GM18520 (cell line): Measurements from ENCODE around the gene MYO1H.

Experiments
- ATAC-seq: cut with Tn5 transposase; IDR thresholded peaks from one replicate; pipeline ENCODE4 v1.9.1; 2021; ENCODE audit not compliant: unreplicated experiment

The MYO1H gene

DNA sequence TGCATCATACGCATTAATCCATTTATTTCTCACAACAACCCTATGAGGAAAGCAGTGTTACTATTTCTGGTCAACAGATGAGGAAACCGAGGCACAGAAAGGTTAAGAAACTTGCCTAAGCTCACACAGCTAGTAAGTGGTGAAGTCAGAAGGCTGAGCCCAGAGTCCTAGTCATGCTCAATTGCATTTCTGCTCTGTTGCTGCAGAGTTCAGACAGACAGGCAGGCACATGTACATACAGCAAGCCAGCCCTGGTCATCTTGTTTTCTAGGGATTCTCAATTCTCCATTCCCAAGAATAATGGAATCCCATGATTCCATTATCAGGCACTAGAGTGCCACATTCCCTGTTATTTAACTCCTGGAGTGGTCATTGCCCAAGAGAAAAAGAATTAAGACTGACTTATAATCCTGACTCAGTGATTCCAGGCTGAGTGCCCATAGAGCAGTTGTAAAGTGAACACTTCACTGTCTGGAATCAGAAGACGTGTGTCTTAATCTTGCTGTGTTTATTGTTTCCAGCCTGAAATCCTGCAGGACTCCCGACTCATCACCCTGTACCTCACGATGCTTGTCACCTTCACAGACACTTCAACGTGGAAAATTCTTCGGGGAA is 140.5 kb downstream of the MYO1H start:
- no peak for ATAC-seq

DNA sequence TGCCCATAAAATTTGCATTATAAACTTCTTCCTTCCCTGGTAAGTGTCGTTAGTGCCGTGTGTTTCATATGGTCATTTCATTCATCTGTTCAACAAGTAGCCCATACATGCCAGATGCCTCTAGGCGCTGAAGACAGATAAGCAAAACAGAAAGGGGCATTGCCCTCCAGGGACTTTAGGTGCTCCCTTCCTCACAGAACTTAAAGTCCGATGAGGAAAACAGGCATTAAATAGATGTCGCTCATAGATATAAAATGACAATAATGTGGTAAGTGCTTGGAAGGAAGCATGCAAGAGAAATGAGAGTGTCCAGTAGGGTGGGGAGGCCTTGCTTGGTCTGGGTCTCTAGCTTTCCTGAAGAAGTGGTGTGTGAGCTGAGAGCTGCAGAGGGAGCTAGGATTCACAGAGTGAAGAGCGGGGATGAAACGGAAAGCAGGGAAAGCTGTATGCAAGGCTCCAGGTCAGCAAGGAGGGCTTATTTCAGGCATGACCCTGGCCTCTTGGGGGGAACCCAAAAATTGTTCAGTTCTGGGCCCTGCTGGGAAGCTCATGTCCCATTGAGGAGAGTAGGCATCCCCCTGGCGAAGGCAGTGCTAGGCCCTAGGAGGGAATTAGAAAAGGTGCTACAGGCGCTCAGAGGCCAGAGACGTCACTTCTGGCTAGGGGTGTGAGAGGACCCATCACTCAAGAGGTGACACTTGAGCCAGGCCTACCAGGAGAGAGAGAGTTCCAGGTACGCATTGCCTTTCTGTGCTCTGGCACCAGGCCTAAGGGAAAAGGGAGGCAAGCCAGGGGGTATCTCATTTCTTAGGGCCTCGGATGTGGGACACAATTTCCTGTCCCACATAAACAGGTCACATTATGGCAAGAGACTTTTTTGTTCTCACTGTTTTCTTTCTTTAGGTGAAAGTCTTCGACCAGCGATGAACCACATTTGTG is 141.6 kb downstream of the MYO1H start:
- no peak for ATAC-seq

DNA sequence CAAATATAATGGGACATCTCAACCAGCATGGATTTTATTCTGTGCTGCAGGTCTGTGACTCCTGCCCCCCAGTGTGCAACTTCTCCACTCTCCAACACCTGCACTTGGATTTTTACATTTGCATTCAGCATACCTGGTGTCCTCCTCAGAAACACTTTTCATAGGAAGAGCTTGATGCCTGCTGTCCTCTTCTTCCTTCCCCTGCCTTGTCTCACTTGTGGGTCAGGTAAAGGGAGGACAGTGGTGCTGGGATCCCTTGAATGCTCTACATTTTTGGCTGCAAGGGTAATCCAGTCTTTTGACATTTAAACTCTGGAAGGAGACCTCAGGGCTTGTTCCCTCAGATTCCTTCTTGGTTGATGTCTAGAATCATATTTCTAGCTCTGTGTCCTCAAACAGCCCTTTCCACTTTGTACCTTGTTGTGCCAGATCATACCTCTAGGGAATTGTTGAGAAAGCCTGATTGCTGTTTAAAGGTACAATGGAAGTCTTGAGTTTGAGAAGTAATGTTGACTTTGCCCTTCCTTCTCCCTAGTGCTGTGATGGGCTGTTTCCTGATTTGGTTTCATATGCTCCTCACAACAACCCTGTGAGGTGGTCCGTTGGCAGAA is 142.4 kb downstream of the MYO1H start:
- no peak for ATAC-seq

DNA sequence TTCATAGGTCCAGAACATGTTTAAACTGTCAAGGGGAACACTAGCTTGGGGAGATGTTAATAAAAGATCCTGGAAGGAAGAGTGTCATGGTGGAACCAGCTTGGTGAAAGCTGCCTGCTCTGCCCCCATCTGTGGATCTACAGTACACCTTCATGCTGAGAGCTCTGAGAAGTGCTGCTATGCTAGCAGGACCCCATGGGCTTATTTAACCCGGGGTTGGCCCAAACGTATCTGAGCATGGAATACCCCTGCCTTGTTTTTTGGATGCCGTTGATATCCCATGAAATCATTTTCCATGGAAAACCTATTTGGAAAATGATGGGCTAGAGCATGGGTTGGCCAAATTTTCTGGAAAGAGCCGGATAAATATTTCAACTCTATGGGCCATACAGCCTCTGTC is 144.0 kb downstream of the MYO1H start:
- ATAC-seq: no peak

DNA sequence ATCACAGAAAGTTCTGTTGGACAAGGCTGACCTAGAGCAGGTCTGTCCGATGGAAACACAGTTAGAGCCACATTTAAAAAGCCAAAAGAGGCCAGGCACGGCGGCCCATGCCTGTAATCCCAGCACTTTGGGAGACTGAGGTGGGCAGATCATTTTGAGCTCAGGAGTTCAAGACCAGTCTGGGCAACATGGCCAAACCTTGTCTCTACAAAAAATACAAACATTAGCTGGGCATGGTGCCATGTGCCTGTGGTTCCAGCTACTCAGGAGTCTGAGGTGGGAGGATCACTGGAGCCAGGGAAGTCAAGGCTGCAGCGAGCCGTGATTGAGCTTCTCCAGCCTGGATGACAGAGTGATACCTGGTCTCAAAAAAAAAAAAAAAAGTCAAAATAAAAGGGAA is 144.7 kb downstream of the MYO1H start:
- ATAC-seq: no peak

DNA sequence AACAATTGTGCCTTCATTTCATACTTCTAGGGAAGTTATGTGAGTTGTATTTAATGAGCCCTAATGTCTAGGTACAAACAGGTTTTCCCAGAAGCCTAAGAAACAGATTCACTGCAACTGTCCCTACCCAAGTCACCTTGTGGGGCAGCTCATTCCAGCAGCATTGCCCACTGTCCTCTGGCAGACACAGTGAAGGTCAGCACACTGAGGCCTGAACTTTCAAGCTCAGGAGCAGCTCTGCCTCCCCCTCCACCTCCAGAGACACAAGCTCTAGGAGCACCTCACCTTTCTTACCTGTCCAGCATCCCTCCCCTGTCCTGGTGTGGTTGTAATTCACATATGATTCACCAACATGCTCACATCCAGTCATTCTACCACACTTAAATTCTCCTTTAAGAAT is 145.4 kb downstream of the MYO1H start:
- no peak for ATAC-seq

DNA sequence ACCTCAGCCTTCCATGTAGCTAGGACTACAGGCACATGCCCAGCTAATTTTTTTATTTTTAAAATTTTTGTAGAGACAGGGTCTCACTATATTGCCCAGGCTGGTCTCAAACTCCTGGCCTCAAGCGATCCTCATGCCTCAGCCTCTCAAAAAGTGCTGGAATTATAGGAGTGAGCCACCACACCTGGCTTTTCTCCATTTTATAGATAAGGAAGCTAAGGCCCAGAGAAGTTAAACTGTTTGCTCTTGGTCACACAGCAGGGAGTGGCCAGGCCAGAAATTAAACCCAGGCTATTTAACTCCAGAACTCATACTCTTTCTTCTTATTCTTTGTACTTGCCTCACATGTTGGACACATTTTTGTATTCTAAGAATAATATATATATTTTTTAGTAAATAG is 146.2 kb downstream of the MYO1H start:
- ATAC-seq: no peak

DNA sequence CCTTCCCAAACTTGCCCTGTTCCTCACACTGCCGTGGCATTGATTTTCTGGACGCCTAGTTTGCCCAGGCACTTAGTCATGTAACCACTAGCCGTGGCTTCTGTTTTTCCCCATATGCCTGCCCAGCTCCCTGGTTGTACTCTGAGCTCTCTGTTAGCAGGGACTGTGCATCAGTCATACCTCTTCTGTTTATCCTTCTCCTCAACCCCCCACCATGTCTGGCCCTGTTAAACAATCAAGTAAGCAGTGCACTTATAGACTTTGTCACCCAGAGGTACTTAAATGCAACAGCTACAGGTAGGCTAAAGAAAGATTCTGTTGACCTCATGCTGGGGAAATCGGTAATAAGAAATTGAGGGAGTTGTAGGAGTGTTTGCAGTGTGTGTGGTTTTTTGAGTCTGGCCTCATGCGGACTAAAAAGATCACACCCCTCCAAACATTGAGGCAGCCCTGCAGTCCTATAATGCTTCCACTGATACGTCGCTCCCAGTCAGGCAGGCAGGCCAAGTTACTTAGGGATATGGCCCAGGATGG is 146.7 kb downstream of the MYO1H start:
- ATAC-seq: no peak

DNA sequence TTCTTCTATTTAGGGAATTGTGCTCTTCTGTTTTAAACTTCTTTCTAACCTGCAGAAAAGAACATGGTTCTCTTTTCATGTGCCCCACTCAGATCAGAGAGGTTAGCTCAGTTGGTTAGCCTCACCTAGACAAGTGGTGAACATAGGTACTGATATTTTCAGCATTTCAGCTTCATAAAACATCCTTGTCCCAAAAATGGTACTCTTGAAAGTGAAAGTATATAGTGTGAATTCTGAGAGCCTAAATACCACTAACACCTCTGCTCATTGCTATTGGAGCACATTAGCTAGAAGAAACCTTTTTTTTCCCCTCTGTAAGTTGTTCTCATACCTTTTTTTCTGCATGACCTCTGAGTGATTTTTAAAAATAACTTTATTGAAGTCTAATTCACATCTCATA is 147.3 kb downstream of the MYO1H start:
- no peak for ATAC-seq

DNA sequence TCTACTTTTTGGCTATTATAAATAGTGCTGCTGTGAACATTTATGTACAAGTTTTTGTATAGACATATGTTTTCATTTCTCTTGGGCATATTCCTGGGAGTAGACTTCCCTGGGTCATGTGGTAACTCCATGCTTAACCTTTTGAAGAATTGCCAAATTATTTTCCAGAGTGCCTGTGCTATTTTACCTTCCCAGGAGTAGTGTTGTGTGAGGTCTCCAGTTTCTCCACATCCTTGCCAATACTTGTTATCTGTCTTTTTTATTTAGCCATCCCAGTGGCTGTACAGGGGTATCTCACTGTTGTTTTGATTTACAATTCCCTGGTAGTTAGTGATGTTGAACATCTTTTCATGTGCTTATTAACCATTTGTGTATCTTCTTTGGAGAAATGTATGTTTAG is 148.6 kb downstream of the MYO1H start:
- no peak for ATAC-seq

DNA sequence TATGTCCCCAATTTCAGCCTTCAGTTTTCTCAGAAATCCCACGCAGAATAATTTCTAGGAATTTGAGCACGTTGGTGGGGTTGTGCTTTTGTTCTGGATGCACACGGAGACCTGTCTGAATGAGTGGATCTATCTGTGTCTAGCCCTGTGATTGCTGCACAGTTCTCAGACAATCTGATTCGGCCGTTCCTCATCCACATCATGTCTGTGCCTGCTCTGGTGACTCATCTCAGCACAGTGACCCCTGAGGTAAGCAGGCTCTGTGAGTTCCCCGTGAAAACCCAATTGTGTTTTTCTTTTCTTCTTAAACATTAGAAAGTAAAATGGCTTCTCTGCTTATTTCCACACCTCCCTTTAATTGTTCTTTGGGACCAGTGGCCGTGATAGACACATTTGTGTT is 150.0 kb downstream of the MYO1H start:
- no peak for ATAC-seq
